ENCODE data around the gene FOXA1. TPM values are rescaled to one million over a fixed set of nuclear protein-coding genes. Genes with fewer than 3 reads are reported as not detected.
"Not testable (repeated sequence)": the region's sequence is repeated elsewhere in the genome, so short reads cannot be mapped to it uniquely, and the experiment has no call there.

The FOXA1 gene
- total and polyA plus RNA-seq, 2 donors (not counting 1 experiment from before 2014, with no cell fraction given) = under 0.01 to 0.03 TPM

- TF ChIP-seq EZH2 (IDR thresholded peaks at IDR 0.05; ENCODE audit: low read length, missing control alignments) = no peak
- TF ChIP-seq, protein P1, sequence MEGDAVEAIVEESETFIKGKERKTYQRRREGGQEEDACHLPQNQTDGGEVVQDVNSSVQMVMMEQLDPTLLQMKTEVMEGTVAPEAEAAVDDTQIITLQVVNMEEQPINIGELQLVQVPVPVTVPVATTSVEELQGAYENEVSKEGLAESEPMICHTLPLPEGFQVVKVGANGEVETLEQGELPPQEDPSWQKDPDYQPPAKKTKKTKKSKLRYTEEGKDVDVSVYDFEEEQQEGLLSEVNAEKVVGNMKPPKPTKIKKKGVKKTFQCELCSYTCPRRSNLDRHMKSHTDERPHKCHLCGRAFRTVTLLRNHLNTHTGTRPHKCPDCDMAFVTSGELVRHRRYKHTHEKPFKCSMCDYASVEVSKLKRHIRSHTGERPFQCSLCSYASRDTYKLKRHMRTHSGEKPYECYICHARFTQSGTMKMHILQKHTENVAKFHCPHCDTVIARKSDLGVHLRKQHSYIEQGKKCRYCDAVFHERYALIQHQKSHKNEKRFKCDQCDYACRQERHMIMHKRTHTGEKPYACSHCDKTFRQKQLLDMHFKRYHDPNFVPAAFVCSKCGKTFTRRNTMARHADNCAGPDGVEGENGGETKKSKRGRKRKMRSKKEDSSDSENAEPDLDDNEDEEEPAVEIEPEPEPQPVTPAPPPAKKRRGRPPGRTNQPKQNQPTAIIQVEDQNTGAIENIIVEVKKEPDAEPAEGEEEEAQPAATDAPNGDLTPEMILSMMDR (conservative IDR thresholded peaks at IDR 0.05 in 1 of 2, IDR thresholded peaks at IDR 0.05 in 1 of 2; ENCODE audit: low read depth in 1 of 2, low read length in 2 of 2) = no peak
- no peaks in the 10 kb centered on the region for H3K36me3 ChIP-seq (ENCODE audit: control insufficient read depth, insufficient read depth, low read length)
- H2AFZ ChIP-seq (ENCODE audit: low read length) = no peak overlapping the region
- H3K9me3 ChIP-seq (ENCODE audit: control insufficient read depth, insufficient read depth, low read depth, low read length) = no peaks in the 10 kb centered on the region
- DNase-seq (ENCODE audit: low read depth in 2 of 2) = no peak
- no peak overlapping the region for H3K9ac ChIP-seq (ENCODE audit: insufficient read depth, low read length)
- no peak overlapping the region for H3K4me3 ChIP-seq (replicated peaks in 1 of 4; ENCODE audit: control extremely low read depth in 1 of 4, insufficient read depth in 1 of 4, low read depth in 3 of 4, low read length in 4 of 4)
- H3K4me2 ChIP-seq (ENCODE audit: extremely low read depth, insufficient read depth, low read length) = no peak overlapping the region
- H3K4me1 ChIP-seq (ENCODE audit: control insufficient read depth, extremely low read depth, insufficient read depth, low read length) = no peaks in the 10 kb centered on the region
- H3K79me2 ChIP-seq (ENCODE audit: control insufficient read depth, insufficient read depth, low read length) = no peaks in the 10 kb centered on the region
- no peaks in the 10 kb centered on the region for H3K27me3 ChIP-seq (ENCODE audit: control insufficient read depth, insufficient read depth, low read length)
- H4K20me1 ChIP-seq (ENCODE audit: control insufficient read depth, extremely low read depth, insufficient read depth, low read length) = no peaks in the 10 kb centered on the region
- no peak overlapping the region for H3K27ac ChIP-seq (ENCODE audit: insufficient read depth, low read length)
Observed at GRCh38 chr14:37563189-37563588, 31.9 kb downstream of the FOXA1 start.

- Histone ChIP-seq H3K4me3 (replicated peaks in 1 of 4; ENCODE audit: control extremely low read depth in 1 of 4, insufficient read depth in 1 of 4, low read depth in 3 of 4, low read length in 4 of 4) (no peak overlapping the region), H3K9ac (ENCODE audit: insufficient read depth, low read length) (no peak overlapping the region), H3K36me3 (ENCODE audit: control insufficient read depth, insufficient read depth, low read length) (no peaks in the 10 kb centered on the region), H3K79me2 (ENCODE audit: control insufficient read depth, insufficient read depth, low read length) (no peaks in the 10 kb centered on the region), H3K27me3 (ENCODE audit: control insufficient read depth, insufficient read depth, low read length) (no peaks in the 10 kb centered on the region), H3K4me2 (ENCODE audit: extremely low read depth, insufficient read depth, low read length) (no peak overlapping the region), H2AFZ (ENCODE audit: low read length) (no peak overlapping the region), H4K20me1 (ENCODE audit: control insufficient read depth, extremely low read depth, insufficient read depth, low read length) (no peaks in the 10 kb centered on the region), H3K27ac (ENCODE audit: insufficient read depth, low read length) (no peak overlapping the region), H3K4me1 (ENCODE audit: control insufficient read depth, extremely low read depth, insufficient read depth, low read length) (no peaks in the 10 kb centered on the region), H3K9me3 (ENCODE audit: control insufficient read depth, insufficient read depth, low read depth, low read length) (no peaks in the 10 kb centered on the region)
- DNase-seq (ENCODE audit: low read depth in 2 of 2) = peak in 1 of 2 donors; percentile 71
- TF ChIP-seq EZH2 (IDR thresholded peaks at IDR 0.05; ENCODE audit: low read length, missing control alignments) = no peak
- TF ChIP-seq, protein P1 (conservative IDR thresholded peaks at IDR 0.05 in 1 of 2, IDR thresholded peaks at IDR 0.05 in 1 of 2; ENCODE audit: low read depth in 1 of 2, low read length in 2 of 2) = no peak
Observed at GRCh38 chr14:37559386-37559785, 35.7 kb downstream of the FOXA1 start.

GRCh38 chr14:37558740-37559139 is 36.3 kb downstream of the FOXA1 start:
- Histone ChIP-seq H3K4me2 (ENCODE audit: extremely low read depth, insufficient read depth, low read length) (no peak overlapping the region), H3K36me3 (ENCODE audit: control insufficient read depth, insufficient read depth, low read length) (no peaks in the 10 kb centered on the region), H3K79me2 (ENCODE audit: control insufficient read depth, insufficient read depth, low read length) (no peaks in the 10 kb centered on the region), H3K27me3 (ENCODE audit: control insufficient read depth, insufficient read depth, low read length) (no peaks in the 10 kb centered on the region), H3K4me3 (replicated peaks in 1 of 4; ENCODE audit: control extremely low read depth in 1 of 4, insufficient read depth in 1 of 4, low read depth in 3 of 4, low read length in 4 of 4) (no peak overlapping the region), H3K9ac (ENCODE audit: insufficient read depth, low read length) (no peak overlapping the region), H4K20me1 (ENCODE audit: control insufficient read depth, extremely low read depth, insufficient read depth, low read length) (no peaks in the 10 kb centered on the region), H3K9me3 (ENCODE audit: control insufficient read depth, insufficient read depth, low read depth, low read length) (no peaks in the 10 kb centered on the region), H3K27ac (ENCODE audit: insufficient read depth, low read length) (no peak overlapping the region), H3K4me1 (ENCODE audit: control insufficient read depth, extremely low read depth, insufficient read depth, low read length) (no peaks in the 10 kb centered on the region), H2AFZ (ENCODE audit: low read length) (no peak overlapping the region)
- no peak for TF ChIP-seq EZH2 (IDR thresholded peaks at IDR 0.05; ENCODE audit: low read length, missing control alignments)
- TF ChIP-seq, protein P1 (conservative IDR thresholded peaks at IDR 0.05 in 1 of 2, IDR thresholded peaks at IDR 0.05 in 1 of 2; ENCODE audit: low read depth in 1 of 2, low read length in 2 of 2) = no peak
- DNase-seq (ENCODE audit: low read depth in 2 of 2) = no peak

GRCh38 chr14:37555596-37555995 is 39.5 kb downstream of the FOXA1 start:
- H3K79me2 ChIP-seq (ENCODE audit: control insufficient read depth, insufficient read depth, low read length); H3K36me3 ChIP-seq (ENCODE audit: control insufficient read depth, insufficient read depth, low read length); H4K20me1 ChIP-seq (ENCODE audit: control insufficient read depth, extremely low read depth, insufficient read depth, low read length); DNase-seq (ENCODE audit: low read depth in 2 of 2); H3K4me3 ChIP-seq (replicated peaks in 1 of 4; ENCODE audit: control extremely low read depth in 1 of 4, insufficient read depth in 1 of 4, low read depth in 3 of 4, low read length in 4 of 4); H3K4me2 ChIP-seq (ENCODE audit: extremely low read depth, insufficient read depth, low read length); H3K9me3 ChIP-seq (ENCODE audit: control insufficient read depth, insufficient read depth, low read depth, low read length); H3K27me3 ChIP-seq (ENCODE audit: control insufficient read depth, insufficient read depth, low read length); H2AFZ ChIP-seq (ENCODE audit: low read length); H3K4me1 ChIP-seq (ENCODE audit: control insufficient read depth, extremely low read depth, insufficient read depth, low read length); H3K27ac ChIP-seq (ENCODE audit: insufficient read depth, low read length); H3K9ac ChIP-seq (ENCODE audit: insufficient read depth, low read length): not testable (repeated sequence)
